ENCODE data around the gene FNBP1.

FNBP1 gene

DNA sequence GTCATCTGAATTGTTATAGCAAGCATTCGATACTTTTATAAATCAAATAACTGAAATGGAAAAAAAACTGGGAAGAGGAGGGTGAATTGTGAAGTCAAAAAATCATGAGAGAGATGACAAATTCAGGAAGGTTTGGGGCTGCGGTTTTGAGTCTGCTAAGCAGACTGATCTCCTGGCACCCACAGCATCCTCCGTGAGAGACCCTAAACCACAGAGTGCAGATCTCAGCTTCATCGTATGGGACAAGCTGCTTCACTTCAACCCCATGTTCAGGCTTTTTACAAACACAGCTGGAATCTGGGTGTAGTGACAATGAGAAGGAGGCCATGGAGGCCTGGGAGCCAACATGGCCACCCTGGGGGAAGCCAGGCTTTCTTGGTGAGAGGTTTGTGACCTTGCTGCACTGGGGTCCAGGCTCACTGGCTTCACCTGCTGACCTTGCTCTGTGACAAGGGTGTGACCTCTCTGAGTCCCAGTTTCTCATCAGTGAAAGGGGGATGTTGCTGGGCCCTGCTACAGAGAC lies 188.3 kb downstream of the FNBP1 start:
- no peaks in the 10 kb centered on the region for H3F3A ChIP-seq (ENCODE audit: insufficient read depth, low read length)
- no peak overlapping the region for H3K4me2 ChIP-seq (ENCODE audit: low read depth, low read length)
- H3K79me2 ChIP-seq (ENCODE audit: low read length): no peaks in the 10 kb centered on the region
- H3K9me3 ChIP-seq (replicated peaks; ENCODE audit: insufficient read depth, low read length): no peaks in the 10 kb centered on the region
- no peak overlapping the region for H3K9ac ChIP-seq (ENCODE audit: low read length)
- H3K4me1 ChIP-seq (ENCODE audit: low read length): no peaks in the 10 kb centered on the region
- TF ChIP-seq CTCF (IDR thresholded peaks at IDR 0.05; ENCODE audit: low read length) (no peak), EZH2phosphoT487 (IDR thresholded peaks at IDR 0.05; ENCODE audit: low read length) (no peak), EZH2 (optimal IDR thresholded peaks at IDR 0.05; ENCODE audit: low read depth, low read length) (no peak)
- no peak overlapping the region for H3K27ac ChIP-seq (ENCODE audit: low read length)
- no peak overlapping the region for H2AFZ ChIP-seq (ENCODE audit: low read length)
- no peaks in the 10 kb centered on the region for H3K36me3 ChIP-seq (replicated peaks; ENCODE audit: insufficient read depth, low read length)
- H3K27me3 ChIP-seq (replicated peaks; ENCODE audit: insufficient read depth, low read length): no peaks in the 10 kb centered on the region
- H3K4me3 ChIP-seq (ENCODE audit: low read length): no peak overlapping the region
- H4K20me1 ChIP-seq (ENCODE audit: insufficient read depth, low read length): no peaks in the 10 kb centered on the region
- no peaks in the 10 kb centered on the region for H3K9me2 ChIP-seq (replicated peaks; ENCODE audit: insufficient read depth, low read length)
- no peak for DNase-seq

DNA sequence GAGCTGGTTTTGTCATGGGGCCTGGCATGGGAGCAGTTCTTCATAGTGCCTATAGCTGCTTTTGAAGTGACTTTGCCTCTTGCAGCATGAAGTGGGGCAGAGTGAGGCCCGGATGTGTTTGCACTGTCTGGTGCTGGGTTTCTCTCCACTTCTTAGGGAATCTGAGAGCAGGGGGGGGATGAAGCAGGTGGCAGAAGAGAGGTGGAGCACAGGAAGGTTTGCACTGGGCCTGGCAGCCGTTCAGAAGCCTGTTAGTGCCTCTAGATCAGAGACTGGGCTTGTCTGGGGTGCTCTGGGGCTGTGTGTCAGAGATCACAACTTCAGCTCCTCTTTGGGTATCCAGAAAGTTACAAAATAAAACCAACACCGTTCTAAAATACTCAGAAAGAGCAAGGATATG lies 189.4 kb downstream of the FNBP1 start:
- Histone ChIP-seq H3K27ac (ENCODE audit: low read length) (no peak overlapping the region), H3K36me3 (replicated peaks; ENCODE audit: insufficient read depth, low read length) (no peaks in the 10 kb centered on the region), H3K9me2 (replicated peaks; ENCODE audit: insufficient read depth, low read length) (no peaks in the 10 kb centered on the region), H3K4me1 (ENCODE audit: low read length) (no peaks in the 10 kb centered on the region), H3K9me3 (replicated peaks; ENCODE audit: insufficient read depth, low read length) (no peaks in the 10 kb centered on the region), H3K27me3 (replicated peaks; ENCODE audit: insufficient read depth, low read length) (no peaks in the 10 kb centered on the region), H3K4me3 (ENCODE audit: low read length) (no peak overlapping the region), H3F3A (ENCODE audit: insufficient read depth, low read length) (no peaks in the 10 kb centered on the region), H3K9ac (ENCODE audit: low read length) (no peak overlapping the region), H3K4me2 (ENCODE audit: low read depth, low read length) (no peak overlapping the region), H3K79me2 (ENCODE audit: low read length) (no peaks in the 10 kb centered on the region), H2AFZ (ENCODE audit: low read length) (no peak overlapping the region), H4K20me1 (ENCODE audit: insufficient read depth, low read length) (no peaks in the 10 kb centered on the region)
- DNase-seq: no peak
- no peak for TF ChIP-seq EZH2phosphoT487 (IDR thresholded peaks at IDR 0.05; ENCODE audit: low read length)
- TF ChIP-seq EZH2 (optimal IDR thresholded peaks at IDR 0.05; ENCODE audit: low read depth, low read length): no peak
- no peak for TF ChIP-seq CTCF (IDR thresholded peaks at IDR 0.05; ENCODE audit: low read length)

- no peaks in the 10 kb centered on the region for H4K20me1 ChIP-seq (ENCODE audit: insufficient read depth, low read length)
- H3K79me2 ChIP-seq (ENCODE audit: low read length): no peaks in the 10 kb centered on the region
- no peak for DNase-seq
These were observed 190.4 kb downstream of the FNBP1 start for GRCh38 chr9:129852579-129852978.

More at GRCh38 chr9:129852579-129852978, 190.4 kb downstream of the FNBP1 start:
- Histone ChIP-seq H3K9ac (ENCODE audit: low read length) (no peak overlapping the region), H3F3A (ENCODE audit: insufficient read depth, low read length) (no peaks in the 10 kb centered on the region), H3K9me3 (replicated peaks; ENCODE audit: insufficient read depth, low read length) (no peaks in the 10 kb centered on the region), H2AFZ (ENCODE audit: low read length) (no peak overlapping the region), H3K4me1 (ENCODE audit: low read length) (no peaks in the 10 kb centered on the region), H3K4me3 (ENCODE audit: low read length) (no peak overlapping the region), H3K9me2 (replicated peaks; ENCODE audit: insufficient read depth, low read length) (no peaks in the 10 kb centered on the region), H3K4me2 (ENCODE audit: low read depth, low read length) (no peak overlapping the region), H3K27ac (ENCODE audit: low read length) (no peak overlapping the region), H3K36me3 (replicated peaks; ENCODE audit: insufficient read depth, low read length) (no peaks in the 10 kb centered on the region), H3K27me3 (replicated peaks; ENCODE audit: insufficient read depth, low read length) (no peaks in the 10 kb centered on the region)
- TF ChIP-seq EZH2 (optimal IDR thresholded peaks at IDR 0.05; ENCODE audit: low read depth, low read length) (no peak), EZH2phosphoT487 (IDR thresholded peaks at IDR 0.05; ENCODE audit: low read length) (no peak), CTCF (IDR thresholded peaks at IDR 0.05; ENCODE audit: low read length) (no peak)
